HG02970 (cell line): ENCODE data around the gene AVEN.
"Not testable (repeated sequence)": the region's sequence is repeated elsewhere in the genome, so short reads cannot be mapped to it uniquely, and the experiment has no call there.

Experiments
- ATAC-seq: cut with Tn5 transposase; IDR thresholded peaks from one replicate; pipeline ENCODE4 v1.9.1; 2021; ENCODE audit warnings: mild to moderate bottlenecking, moderate library complexity, moderate number of reproducible peaks; ENCODE audit not compliant: unreplicated experiment, low FRiP score

The AVEN gene

GRCh38 chr15:33819499-33819898 is 219.5 kb downstream of the AVEN start:
- ATAC-seq, result not testable (repeated sequence)
